HEK293 (cell line): ENCODE measurements around the gene GPRC5D.
A peak's percentile ranks its signal among the peaks of the same experiment; 100 is the strongest.

ENCODE experiments used
- CTCF ChIA-PET: fragments of 350-600 bp; formaldehyde crosslinking; extraction: SDS; loops from one replicate; lab custom pipeline; 2021; ENCODE audit warnings: antibody characterized with exemption; lab: Yijun Ruan, JAX
- POLR2A ChIA-PET: fragments of 300-600 bp; formaldehyde crosslinking; extraction: SDS; loops from one replicate; lab custom pipeline; 2020; ENCODE audit warnings: antibody characterized with exemption, inconsistent platforms; lab: Yijun Ruan, JAX
- H3K27ac ChIP-seq: fragments of 200-500 bp; sonication (Bioruptor generic); 2 replicates; pipeline ENCODE4 v1.5.1; 2014; ENCODE audit warnings: low read depth, low read length, control low read depth, inconsistent platforms; ENCODE audit errors: extremely low read depth
- H3K36me3 ChIP-seq, 2 experiments: fragments of 200-500 bp in 1 of 2; sonication (Bioruptor generic) in 1 of 2; 1 replicate in 1 of 2; 2 replicates in 1 of 2; pipeline ENCODE4 v1.5.1; 2014 to 2017; ENCODE audit warnings: inconsistent platforms in 2 of 2, low read length in 2 of 2; ENCODE audit not compliant: control insufficient read depth in 2 of 2, insufficient read depth in 1 of 2
- H3K4me1 ChIP-seq: fragments of 200-500 bp; sonication (Bioruptor generic); 2 replicates; pipeline ENCODE4 v1.5.1; 2014; ENCODE audit warnings: mild to moderate bottlenecking, low read length, inconsistent platforms; ENCODE audit not compliant: control insufficient read depth, insufficient read depth
- H3K4me3 ChIP-seq: 2 replicates; pipeline ENCODE4 v1.5.1; 2011; ENCODE audit warnings: low read depth, mild to moderate bottlenecking, control low read depth, low read length, moderate library complexity
- H3K9me3 ChIP-seq: fragments of 200-500 bp; sonication (Bioruptor generic); 2 replicates; pipeline ENCODE4 v1.5.1; 2014; ENCODE audit warnings: low read depth, low read length, inconsistent platforms; ENCODE audit not compliant: control insufficient read depth, insufficient read depth
- HOXC10 ChIP-seq: sonication (generic); formaldehyde crosslinking; IDR thresholded peaks from 2 replicates; pipeline ENCODE4 v1.8.1; 2023; ENCODE audit warnings: mild to moderate bottlenecking, missing genetic modification reagents
- ZNF121 ChIP-seq: fragments of 450-650 bp; formaldehyde crosslinking; IDR thresholded peaks from 2 replicates; pipeline ENCODE4 v1.5.1; 2016; ENCODE audit warnings: missing biosample characterization, missing genetic modification characterization
- ZNF2 ChIP-seq: fragments of 450-650 bp; formaldehyde crosslinking; IDR thresholded peaks from 2 replicates; pipeline ENCODE4 v1.5.1; 2016; ENCODE audit warnings: missing biosample characterization, missing genetic modification characterization
- ZNF239 ChIP-seq: fragments of 450-650 bp; formaldehyde crosslinking; IDR thresholded peaks from 2 replicates; pipeline ENCODE4 v1.5.1; 2016; ENCODE audit warnings: missing biosample characterization, missing genetic modification characterization
- ZNF311 ChIP-seq: fragments of 450-650 bp; formaldehyde crosslinking; IDR thresholded peaks from 2 replicates; pipeline ENCODE4 v1.5.1; 2017; ENCODE audit warnings: missing biosample characterization, missing genetic modification characterization, borderline replicate concordance
- ZNF654 ChIP-seq: fragments of 450-650 bp; formaldehyde crosslinking; IDR thresholded peaks from 2 replicates; pipeline ENCODE4 v1.5.1; 2016; ENCODE audit warnings: low read depth, missing biosample characterization, missing genetic modification characterization
- ZNF76 ChIP-seq: fragments of 450-650 bp; formaldehyde crosslinking; IDR thresholded peaks from 2 replicates; pipeline ENCODE4; 2016; ENCODE audit warnings: low read depth, missing biosample characterization, missing genetic modification characterization, borderline replicate concordance
- TF ChIP-seq, protein P1 (sequence below): fragments of 450-650 bp; formaldehyde crosslinking; conservative IDR thresholded peaks from 2 replicates; pipeline ENCODE4 v1.5.1; 2016; ENCODE audit warnings: low read depth, missing biosample characterization, missing genetic modification characterization
- TF ChIP-seq, protein P2 (sequence below): fragments of 450-650 bp; formaldehyde crosslinking; IDR thresholded peaks from 2 replicates; pipeline ENCODE4 v1.5.1; 2017; ENCODE audit warnings: missing biosample characterization, missing genetic modification characterization
- TF ChIP-seq, protein P3 (sequence below): fragments of 450-650 bp; formaldehyde crosslinking; IDR thresholded peaks from 2 replicates; pipeline ENCODE4 v1.5.1; 2016; ENCODE audit warnings: missing biosample characterization, missing genetic modification characterization
- TF ChIP-seq, protein P4 (sequence below): fragments of 450-650 bp; formaldehyde crosslinking; IDR thresholded peaks from 2 replicates; pipeline ENCODE4 v1.5.1; 2016; ENCODE audit warnings: missing biosample characterization, missing genetic modification characterization

The GPRC5D gene

DNA sequence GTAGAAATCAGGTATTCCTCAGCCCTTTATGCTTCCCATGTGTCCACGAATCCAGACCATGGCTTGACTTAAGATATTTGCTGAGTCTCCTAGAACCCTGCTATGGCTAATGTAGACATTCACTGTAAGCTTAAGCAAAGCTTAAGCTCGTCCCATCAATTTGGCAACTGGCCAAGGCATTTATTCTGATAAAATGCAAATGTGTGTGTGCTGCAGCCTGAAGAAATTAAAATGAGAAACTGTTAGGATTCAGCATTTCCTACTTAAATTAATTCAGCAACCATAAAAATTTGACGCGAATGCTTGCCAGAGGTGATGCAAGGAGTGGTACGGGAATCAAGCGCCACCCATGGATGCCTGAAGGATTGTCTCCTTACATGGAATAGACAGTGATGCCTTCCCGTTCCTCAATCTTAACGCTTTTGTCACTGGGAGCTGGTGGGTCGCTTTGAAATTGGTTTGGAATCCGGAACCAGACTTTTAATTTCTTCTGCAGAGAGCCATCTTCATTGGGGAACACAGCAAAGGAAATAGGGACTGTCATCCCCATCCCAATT lies 34.9 kb upstream of the GPRC5D start (continued):
- TF ChIP-seq, protein P1, sequence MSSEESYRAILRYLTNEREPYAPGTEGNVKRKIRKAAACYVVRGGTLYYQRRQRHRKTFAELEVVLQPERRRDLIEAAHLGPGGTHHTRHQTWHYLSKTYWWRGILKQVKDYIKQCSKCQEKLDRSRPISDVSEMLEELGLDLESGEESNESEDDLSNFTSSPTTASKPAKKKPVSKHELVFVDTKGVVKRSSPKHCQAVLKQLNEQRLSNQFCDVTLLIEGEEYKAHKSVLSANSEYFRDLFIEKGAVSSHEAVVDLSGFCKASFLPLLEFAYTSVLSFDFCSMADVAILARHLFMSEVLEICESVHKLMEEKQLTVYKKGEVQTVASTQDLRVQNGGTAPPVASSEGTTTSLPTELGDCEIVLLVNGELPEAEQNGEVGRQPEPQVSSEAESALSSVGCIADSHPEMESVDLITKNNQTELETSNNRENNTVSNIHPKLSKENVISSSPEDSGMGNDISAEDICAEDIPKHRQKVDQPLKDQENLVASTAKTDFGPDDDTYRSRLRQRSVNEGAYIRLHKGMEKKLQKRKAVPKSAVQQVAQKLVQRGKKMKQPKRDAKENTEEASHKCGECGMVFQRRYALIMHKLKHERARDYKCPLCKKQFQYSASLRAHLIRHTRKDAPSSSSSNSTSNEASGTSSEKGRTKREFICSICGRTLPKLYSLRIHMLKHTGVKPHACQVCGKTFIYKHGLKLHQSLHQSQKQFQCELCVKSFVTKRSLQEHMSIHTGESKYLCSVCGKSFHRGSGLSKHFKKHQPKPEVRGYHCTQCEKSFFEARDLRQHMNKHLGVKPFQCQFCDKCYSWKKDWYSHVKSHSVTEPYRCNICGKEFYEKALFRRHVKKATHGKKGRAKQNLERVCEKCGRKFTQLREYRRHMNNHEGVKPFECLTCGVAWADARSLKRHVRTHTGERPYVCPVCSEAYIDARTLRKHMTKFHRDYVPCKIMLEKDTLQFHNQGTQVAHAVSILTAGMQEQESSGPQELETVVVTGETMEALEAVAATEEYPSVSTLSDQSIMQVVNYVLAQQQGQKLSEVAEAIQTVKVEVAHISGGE (tag by site-specific recombination): no peak
- no peak for TF ChIP-seq ZNF311 (tag by site-specific recombination)
- no peak for TF ChIP-seq ZNF239 (tag by site-specific recombination)
- no peak for TF ChIP-seq HOXC10 (CRISPR knock-in tag)
- no peak for TF ChIP-seq ZNF76 (tag by site-specific recombination)
- TF ChIP-seq ZNF121 (tag by site-specific recombination): no peak

DNA sequence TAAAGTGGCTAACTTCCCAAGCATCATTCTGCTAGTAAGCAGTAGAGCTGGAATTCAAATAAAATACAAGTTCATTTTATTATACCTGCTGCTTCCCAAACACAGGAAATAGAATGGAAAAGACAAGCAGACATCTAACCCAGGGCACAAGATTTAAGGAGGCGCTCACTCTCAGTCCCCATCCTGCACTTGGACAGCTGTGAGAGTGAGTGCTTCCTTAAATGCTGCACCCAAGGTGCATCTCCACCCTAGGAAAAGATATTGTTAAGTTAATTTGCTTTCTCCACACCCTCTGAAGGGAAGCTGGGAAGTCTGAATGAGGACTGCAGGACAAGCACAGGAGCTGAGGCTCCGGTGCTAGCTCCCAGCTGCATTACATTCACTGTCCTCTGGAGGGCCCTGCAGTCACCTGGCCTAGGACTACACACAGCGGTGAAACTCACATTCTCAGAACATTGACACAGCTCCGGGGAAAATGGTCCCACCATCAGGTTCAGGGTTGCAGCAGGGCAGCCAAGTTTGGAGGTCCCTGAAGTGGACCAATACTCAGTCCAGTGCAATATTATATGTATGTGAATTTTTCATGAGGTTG lies 33.9 kb upstream of the GPRC5D start:
- ChIA-PET POLR2A (interaction anchor here (0.6 kb wide), 1 partner anchor 229 kb away, joined by 3 read pairs; no protein-coding TSS in a partner anchor), CTCF (interaction anchor here (0.5 to 6.6 kb wide), 16 partner anchors 9 to 1744 kb away, joined by 3 to 56 read pairs (median 4); no protein-coding TSS in a partner anchor)

More for the DNA sequence above, 33.9 kb upstream of the GPRC5D start:
- Histone ChIP-seq H3K9me3 (no peaks in the 10 kb centered on the region), H3K27ac (no peak overlapping the region), H3K4me3 (no peak overlapping the region), H3K4me1 (no peaks in the 10 kb centered on the region; the same call in 1 of the 2 replicates), H3K36me3 (peaks cover 34 to 68% of the 10 kb centered on the region in 2 experiments)
- TF ChIP-seq ZNF76 (tag by site-specific recombination) (no peak), ZNF654 (tag by site-specific recombination) (peak; percentile 29), ZNF2 (tag by site-specific recombination) (peak; percentile 94)
- TF ChIP-seq, protein P2, sequence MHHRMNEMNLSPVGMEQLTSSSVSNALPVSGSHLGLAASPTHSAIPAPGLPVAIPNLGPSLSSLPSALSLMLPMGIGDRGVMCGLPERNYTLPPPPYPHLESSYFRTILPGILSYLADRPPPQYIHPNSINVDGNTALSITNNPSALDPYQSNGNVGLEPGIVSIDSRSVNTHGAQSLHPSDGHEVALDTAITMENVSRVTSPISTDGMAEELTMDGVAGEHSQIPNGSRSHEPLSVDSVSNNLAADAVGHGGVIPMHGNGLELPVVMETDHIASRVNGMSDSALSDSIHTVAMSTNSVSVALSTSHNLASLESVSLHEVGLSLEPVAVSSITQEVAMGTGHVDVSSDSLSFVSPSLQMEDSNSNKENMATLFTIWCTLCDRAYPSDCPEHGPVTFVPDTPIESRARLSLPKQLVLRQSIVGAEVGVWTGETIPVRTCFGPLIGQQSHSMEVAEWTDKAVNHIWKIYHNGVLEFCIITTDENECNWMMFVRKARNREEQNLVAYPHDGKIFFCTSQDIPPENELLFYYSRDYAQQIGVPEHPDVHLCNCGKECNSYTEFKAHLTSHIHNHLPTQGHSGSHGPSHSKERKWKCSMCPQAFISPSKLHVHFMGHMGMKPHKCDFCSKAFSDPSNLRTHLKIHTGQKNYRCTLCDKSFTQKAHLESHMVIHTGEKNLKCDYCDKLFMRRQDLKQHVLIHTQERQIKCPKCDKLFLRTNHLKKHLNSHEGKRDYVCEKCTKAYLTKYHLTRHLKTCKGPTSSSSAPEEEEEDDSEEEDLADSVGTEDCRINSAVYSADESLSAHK (tag by site-specific recombination): peak; percentile 69; the same call in 1 of the 2 replicates
- TF ChIP-seq, protein P3, sequence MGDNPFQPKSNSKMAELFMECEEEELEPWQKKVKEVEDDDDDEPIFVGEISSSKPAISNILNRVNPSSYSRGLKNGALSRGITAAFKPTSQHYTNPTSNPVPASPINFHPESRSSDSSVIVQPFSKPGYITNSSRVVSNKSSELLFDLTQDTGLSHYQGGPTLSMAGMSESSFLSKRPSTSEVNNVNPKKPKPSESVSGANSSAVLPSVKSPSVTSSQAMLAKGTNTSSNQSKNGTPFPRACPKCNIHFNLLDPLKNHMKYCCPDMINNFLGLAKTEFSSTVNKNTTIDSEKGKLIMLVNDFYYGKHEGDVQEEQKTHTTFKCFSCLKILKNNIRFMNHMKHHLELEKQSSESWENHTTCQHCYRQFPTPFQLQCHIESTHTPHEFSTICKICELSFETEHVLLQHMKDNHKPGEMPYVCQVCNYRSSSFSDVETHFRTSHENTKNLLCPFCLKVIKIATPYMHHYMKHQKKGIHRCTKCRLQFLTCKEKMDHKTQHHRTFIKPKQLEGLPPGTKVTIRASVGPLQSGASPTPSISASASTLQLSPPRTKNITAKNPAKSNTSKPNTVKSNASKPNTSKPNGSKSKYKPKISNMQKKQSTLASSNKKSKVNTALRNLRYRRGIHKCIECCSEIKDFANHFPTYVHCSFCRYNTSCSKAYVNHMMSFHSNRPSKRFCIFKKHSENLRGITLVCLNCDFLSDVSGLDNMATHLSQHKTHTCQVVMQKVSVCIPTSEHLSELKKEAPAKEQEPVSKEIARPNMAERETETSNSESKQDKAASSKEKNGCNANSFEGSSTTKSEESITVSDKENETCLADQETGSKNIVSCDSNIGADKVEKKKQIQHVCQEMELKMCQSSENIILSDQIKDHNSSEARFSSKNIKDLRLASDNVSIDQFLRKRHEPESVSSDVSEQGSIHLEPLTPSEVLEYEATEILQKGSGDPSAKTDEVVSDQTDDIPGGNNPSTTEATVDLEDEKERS (tag by site-specific recombination): no peak
- TF ChIP-seq, protein P4, sequence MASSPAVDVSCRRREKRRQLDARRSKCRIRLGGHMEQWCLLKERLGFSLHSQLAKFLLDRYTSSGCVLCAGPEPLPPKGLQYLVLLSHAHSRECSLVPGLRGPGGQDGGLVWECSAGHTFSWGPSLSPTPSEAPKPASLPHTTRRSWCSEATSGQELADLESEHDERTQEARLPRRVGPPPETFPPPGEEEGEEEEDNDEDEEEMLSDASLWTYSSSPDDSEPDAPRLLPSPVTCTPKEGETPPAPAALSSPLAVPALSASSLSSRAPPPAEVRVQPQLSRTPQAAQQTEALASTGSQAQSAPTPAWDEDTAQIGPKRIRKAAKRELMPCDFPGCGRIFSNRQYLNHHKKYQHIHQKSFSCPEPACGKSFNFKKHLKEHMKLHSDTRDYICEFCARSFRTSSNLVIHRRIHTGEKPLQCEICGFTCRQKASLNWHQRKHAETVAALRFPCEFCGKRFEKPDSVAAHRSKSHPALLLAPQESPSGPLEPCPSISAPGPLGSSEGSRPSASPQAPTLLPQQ (tag by site-specific recombination): no peak
